HT-29 (cell line): ENCODE data around the gene C2CD2. TPM values are rescaled to one million over a fixed set of nuclear protein-coding genes. Genes with fewer than 3 reads are reported as not detected.

Experiments used
- DNase-seq: peaks from one replicate; pipeline ENCODE4 v3.0.0-alpha.2; 2015; ENCODE audit warnings: low spot score
- total RNA-seq: library from RNA; depleted of rRNA; stranded (reverse); fragments of >200 nt; shearing (Covaris generic); gene quantifications from 2 replicates; pipeline ENCODE4 v1.2.3, GENCODE V29; 2014

The C2CD2 gene
- total RNA-seq, 1 experiment from 2014 or later = 10.6 TPM

GRCh38 chr21:41933313-41934079 is 20.3 kb downstream of the C2CD2 start:
- DNase-seq = peak; percentile 43

GRCh38 chr21:41932576-41933312 is 21.1 kb downstream of the C2CD2 start:
- DNase-seq = peak; percentile 55

GRCh38 chr21:41932191-41932575 is 21.6 kb downstream of the C2CD2 start:
- peak; percentile 65 for DNase-seq

- no peak for DNase-seq
Measured at GRCh38 chr21:41931041-41931451, 22.8 kb downstream of the C2CD2 start.

- no peak for DNase-seq
Measured at GRCh38 chr21:41929248-41929647, 24.6 kb downstream of the C2CD2 start.

- no peak for DNase-seq
Measured at GRCh38 chr21:41928621-41929220, 25.1 kb downstream of the C2CD2 start.

GRCh38 chr21:41927727-41928409 is 25.9 kb downstream of the C2CD2 start:
- no peak for DNase-seq

- no peak for DNase-seq
Measured at GRCh38 chr21:41926807-41927171, 27.0 kb downstream of the C2CD2 start.

- DNase-seq = peak; percentile 38
Measured at GRCh38 chr21:41926117-41926806, 27.6 kb downstream of the C2CD2 start.

GRCh38 chr21:41925767-41926116 is 28.1 kb downstream of the C2CD2 start:
- no peak for DNase-seq

- no peak for DNase-seq
Measured at GRCh38 chr21:41924368-41924754, 29.5 kb downstream of the C2CD2 start.

GRCh38 chr21:41923631-41924367 is 30.0 kb downstream of the C2CD2 start:
- no peak for DNase-seq

- DNase-seq = no peak
Measured at GRCh38 chr21:41923186-41923585, 30.6 kb downstream of the C2CD2 start.

- DNase-seq = no peak
Measured at GRCh38 chr21:41921021-41921420, 32.8 kb downstream of the C2CD2 start.

GRCh38 chr21:41920476-41920875 is 33.3 kb downstream of the C2CD2 start:
- DNase-seq = no peak

- DNase-seq = no peak
Measured at GRCh38 chr21:41919666-41920398, 34.0 kb downstream of the C2CD2 start.

GRCh38 chr21:41918561-41919358 is 35.1 kb downstream of the C2CD2 start:
- DNase-seq = no peak

GRCh38 chr21:41917531-41917930 is 36.3 kb downstream of the C2CD2 start:
- DNase-seq = no peak

- DNase-seq = no peak
Measured at GRCh38 chr21:41916888-41917433, 36.9 kb downstream of the C2CD2 start.
